Mesangial cell (primary cell): ENCODE data around the gene ORM1. TPM values are rescaled to one million over a fixed set of nuclear protein-coding genes. Genes with fewer than 3 reads are reported as not detected.

Source experiments
- total RNA-seq: library from RNA; depleted of rRNA; stranded (reverse); fragments of >200 nt; gene quantifications from 2 replicates; pipeline ENCODE4 v1.2.3, GENCODE V29; 2015

The ORM1 gene
- not detected in 2 replicates for total RNA-seq

DNA sequence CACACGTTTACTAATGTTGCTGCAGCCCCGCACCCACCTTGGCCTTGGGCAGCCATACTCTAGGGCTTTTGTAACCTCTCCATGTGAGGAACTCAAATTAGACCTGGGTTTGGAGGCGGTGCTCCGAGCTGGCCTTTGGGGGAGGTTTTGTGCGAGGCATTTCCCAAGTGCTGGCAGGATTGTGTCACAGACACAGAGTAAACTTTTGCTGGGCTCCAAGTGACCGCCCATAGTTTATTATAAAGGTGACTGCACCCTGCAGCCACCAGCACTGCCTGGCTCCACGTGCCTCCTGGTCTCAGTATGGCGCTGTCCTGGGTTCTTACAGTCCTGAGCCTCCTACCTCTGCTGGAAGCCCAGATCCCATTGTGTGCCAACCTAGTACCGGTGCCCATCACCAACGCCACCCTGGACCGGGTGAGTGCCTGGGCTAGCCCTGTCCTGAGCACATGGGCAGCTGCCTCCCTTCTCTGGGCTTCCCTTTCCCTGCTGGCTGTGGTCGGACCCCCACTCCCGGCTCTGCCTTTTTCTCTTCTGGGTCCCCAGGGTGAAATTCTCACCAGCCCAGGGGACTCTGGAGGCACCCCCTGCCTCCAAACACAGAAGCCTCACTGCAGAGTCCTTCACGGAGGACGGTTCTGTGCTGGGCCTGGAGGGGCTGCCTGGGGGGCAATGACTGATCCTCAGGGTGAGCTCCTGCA, at the start of gene ORM1:
ORM1 (plus strand) TSS at position 268 of the 701 bp plus-strand sequence; CDS start at position 304, 36 bp downstream.

GRCh38 chr9:114329625-114330022, 6.7 kb downstream of the ORM1 start, which contains the start of gene ORM2:
Gene ORM2, plus strand, starts transcription at chr9:114329869. Its CDS starts 36 bp downstream, at chr9:114329905.

Other genes with a start within 250 kb of the ORM1 start
- not detected in 2 replicates for gene AMBP, start 244.8 kb upstream of the ORM1 start, total RNA-seq
- gene KIF12, start 223.8 kb upstream of the ORM1 start, total RNA-seq: 8.3 and 67.3 TPM in 2 replicates
- gene COL27A1, start 167.6 kb upstream of the ORM1 start, total RNA-seq: 6.7 and 6.8 TPM in 2 replicates
- not detected in 2 replicates for gene ORM2, start 6.8 kb downstream of the ORM1 start, total RNA-seq
- 16.9 and 27.3 TPM in 2 replicates for gene AKNA, start 64.9 kb downstream of the ORM1 start, total RNA-seq
- gene WHRN, start 182.4 kb downstream of the ORM1 start, total RNA-seq: 2.8 and 8.7 TPM in 2 replicates